ENCODE results near the gene FUOM. TPM values are rescaled to one million over a fixed set of nuclear protein-coding genes. Genes with fewer than 3 reads are reported as not detected.

FUOM gene
- total RNA-seq, 1 experiment from 2014 or later: 31.3 TPM

DNA sequence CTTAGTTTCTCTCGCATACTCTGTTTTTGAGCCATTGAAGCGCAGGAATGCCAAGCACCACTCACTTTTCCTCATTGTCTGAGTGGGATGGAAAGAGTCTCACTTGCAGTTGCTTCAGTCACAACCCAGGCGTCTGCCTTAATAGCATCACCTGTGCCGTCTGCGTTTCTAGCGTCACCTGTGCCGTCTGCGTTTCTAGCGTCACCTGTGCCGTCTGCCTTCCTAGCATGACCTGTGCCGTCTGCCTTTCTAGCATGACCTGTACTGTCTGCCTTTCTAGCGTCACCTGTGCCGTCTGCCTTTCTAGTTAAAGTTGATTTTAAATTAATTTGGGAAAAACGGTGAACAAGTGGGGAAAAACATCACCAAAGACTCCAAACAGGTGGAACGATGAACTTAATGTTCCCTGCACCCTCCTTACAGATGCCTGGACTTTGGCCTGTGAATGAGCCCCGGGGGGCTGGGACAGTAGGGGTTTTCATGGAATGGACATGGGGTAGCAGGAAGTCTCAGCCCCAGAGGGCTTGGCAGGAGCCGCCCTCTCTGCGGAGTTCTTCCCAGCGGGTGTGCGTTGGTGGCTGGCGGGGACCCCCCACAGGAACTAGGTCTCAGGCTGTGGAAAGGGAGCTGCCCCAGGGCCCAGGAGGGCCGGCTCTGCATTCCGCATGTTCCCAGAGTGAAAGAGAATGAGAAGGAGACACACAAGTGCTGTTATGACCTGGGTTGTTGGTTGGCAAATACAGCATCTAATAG is 45.6 kb downstream of the FUOM start:
- no peak for TF ChIP-seq CREM (CRISPR knock-in tag; IDR thresholded peaks at IDR 0.05)
- no peak for TF ChIP-seq SOX15 (CRISPR knock-in tag; IDR thresholded peaks at IDR 0.05)
- TF ChIP-seq, protein P1, sequence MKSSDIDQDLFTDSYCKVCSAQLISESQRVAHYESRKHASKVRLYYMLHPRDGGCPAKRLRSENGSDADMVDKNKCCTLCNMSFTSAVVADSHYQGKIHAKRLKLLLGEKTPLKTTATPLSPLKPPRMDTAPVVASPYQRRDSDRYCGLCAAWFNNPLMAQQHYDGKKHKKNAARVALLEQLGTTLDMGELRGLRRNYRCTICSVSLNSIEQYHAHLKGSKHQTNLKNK (CRISPR knock-in tag; IDR thresholded peaks at IDR 0.05): no peak
- no peak for TF ChIP-seq TCF7 (CRISPR knock-in tag; IDR thresholded peaks at IDR 0.05; ENCODE audit: low read depth)
- TF ChIP-seq, protein P2, sequence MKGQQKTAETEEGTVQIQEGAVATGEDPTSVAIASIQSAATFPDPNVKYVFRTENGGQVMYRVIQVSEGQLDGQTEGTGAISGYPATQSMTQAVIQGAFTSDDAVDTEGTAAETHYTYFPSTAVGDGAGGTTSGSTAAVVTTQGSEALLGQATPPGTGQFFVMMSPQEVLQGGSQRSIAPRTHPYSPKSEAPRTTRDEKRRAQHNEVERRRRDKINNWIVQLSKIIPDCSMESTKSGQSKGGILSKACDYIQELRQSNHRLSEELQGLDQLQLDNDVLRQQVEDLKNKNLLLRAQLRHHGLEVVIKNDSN (CRISPR knock-in tag; IDR thresholded peaks at IDR 0.05): no peak
- TF ChIP-seq, protein P3, sequence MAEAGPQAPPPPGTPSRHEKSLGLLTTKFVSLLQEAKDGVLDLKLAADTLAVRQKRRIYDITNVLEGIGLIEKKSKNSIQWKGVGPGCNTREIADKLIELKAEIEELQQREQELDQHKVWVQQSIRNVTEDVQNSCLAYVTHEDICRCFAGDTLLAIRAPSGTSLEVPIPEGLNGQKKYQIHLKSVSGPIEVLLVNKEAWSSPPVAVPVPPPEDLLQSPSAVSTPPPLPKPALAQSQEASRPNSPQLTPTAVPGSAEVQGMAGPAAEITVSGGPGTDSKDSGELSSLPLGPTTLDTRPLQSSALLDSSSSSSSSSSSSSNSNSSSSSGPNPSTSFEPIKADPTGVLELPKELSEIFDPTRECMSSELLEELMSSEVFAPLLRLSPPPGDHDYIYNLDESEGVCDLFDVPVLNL (CRISPR knock-in tag; IDR thresholded peaks at IDR 0.05; ENCODE audit: borderline replicate concordance, low read depth): no peak
- TF ChIP-seq TP53 (CRISPR knock-in tag; IDR thresholded peaks at IDR 0.05): no peak
- TF ChIP-seq, protein P4, sequence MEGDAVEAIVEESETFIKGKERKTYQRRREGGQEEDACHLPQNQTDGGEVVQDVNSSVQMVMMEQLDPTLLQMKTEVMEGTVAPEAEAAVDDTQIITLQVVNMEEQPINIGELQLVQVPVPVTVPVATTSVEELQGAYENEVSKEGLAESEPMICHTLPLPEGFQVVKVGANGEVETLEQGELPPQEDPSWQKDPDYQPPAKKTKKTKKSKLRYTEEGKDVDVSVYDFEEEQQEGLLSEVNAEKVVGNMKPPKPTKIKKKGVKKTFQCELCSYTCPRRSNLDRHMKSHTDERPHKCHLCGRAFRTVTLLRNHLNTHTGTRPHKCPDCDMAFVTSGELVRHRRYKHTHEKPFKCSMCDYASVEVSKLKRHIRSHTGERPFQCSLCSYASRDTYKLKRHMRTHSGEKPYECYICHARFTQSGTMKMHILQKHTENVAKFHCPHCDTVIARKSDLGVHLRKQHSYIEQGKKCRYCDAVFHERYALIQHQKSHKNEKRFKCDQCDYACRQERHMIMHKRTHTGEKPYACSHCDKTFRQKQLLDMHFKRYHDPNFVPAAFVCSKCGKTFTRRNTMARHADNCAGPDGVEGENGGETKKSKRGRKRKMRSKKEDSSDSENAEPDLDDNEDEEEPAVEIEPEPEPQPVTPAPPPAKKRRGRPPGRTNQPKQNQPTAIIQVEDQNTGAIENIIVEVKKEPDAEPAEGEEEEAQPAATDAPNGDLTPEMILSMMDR (IDR thresholded peaks at IDR 0.05): no peak
- TF ChIP-seq OVOL2 (CRISPR knock-in tag; IDR thresholded peaks at IDR 0.05; ENCODE audit: borderline replicate concordance): no peak
- TF ChIP-seq, protein P5, sequence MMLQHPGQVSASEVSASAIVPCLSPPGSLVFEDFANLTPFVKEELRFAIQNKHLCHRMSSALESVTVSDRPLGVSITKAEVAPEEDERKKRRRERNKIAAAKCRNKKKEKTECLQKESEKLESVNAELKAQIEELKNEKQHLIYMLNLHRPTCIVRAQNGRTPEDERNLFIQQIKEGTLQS (CRISPR knock-in tag; conservative IDR thresholded peaks at IDR 0.05): no peak
- TF ChIP-seq, protein P6, sequence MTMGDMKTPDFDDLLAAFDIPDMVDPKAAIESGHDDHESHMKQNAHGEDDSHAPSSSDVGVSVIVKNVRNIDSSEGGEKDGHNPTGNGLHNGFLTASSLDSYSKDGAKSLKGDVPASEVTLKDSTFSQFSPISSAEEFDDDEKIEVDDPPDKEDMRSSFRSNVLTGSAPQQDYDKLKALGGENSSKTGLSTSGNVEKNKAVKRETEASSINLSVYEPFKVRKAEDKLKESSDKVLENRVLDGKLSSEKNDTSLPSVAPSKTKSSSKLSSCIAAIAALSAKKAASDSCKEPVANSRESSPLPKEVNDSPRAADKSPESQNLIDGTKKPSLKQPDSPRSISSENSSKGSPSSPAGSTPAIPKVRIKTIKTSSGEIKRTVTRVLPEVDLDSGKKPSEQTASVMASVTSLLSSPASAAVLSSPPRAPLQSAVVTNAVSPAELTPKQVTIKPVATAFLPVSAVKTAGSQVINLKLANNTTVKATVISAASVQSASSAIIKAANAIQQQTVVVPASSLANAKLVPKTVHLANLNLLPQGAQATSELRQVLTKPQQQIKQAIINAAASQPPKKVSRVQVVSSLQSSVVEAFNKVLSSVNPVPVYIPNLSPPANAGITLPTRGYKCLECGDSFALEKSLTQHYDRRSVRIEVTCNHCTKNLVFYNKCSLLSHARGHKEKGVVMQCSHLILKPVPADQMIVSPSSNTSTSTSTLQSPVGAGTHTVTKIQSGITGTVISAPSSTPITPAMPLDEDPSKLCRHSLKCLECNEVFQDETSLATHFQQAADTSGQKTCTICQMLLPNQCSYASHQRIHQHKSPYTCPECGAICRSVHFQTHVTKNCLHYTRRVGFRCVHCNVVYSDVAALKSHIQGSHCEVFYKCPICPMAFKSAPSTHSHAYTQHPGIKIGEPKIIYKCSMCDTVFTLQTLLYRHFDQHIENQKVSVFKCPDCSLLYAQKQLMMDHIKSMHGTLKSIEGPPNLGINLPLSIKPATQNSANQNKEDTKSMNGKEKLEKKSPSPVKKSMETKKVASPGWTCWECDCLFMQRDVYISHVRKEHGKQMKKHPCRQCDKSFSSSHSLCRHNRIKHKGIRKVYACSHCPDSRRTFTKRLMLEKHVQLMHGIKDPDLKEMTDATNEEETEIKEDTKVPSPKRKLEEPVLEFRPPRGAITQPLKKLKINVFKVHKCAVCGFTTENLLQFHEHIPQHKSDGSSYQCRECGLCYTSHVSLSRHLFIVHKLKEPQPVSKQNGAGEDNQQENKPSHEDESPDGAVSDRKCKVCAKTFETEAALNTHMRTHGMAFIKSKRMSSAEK (CRISPR knock-in tag; IDR thresholded peaks at IDR 0.05; ENCODE audit: borderline replicate concordance): no peak
- POLR2A ChIA-PET: no interaction called here
- peaks cover 3% of the 10 kb centered on the region; the same call in 1 of the 2 replicates for H3K27me3 Mint-ChIP-seq (ENCODE audit: low read depth)
- no peak for ATAC-seq
- peaks cover 11% of the 10 kb centered on the region for H3K4me1 Mint-ChIP-seq
- no peak overlapping the region for H3K27ac Mint-ChIP-seq
- peaks cover 18% of the 10 kb centered on the region for H3K36me3 Mint-ChIP-seq
- DNase-seq (ENCODE audit: low spot score): no peak
- H3K9me3 Mint-ChIP-seq: no peaks in the 10 kb centered on the region; the same call in 1 of the 2 replicates
- CTCF ChIA-PET: no interaction called here
- no peak overlapping the region for H3K4me3 Mint-ChIP-seq

DNA sequence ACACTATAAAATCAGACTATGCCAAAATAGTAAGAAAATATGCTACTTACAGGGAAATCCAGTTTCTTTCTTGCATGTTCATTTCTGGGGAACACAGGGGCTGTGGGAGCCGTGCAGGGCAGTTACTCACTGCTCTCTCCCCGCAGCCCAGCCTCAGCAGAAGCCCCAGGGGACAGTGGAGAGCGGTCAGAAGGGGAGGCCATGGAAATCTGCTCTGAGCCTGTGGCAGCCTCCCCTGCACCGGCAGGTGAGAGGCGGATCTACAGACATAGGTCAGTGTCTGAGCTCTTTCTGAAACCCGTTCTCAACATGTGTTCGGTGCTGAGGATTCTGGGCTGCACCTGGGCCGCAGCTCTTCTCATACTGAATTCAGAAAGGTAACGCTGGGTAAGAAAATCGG is 46.2 kb downstream of the FUOM start:
- no peak for ATAC-seq
- POLR2A ChIA-PET: no interaction called here
- peaks cover 18% of the 10 kb centered on the region for H3K36me3 Mint-ChIP-seq
- H3K27ac Mint-ChIP-seq: no peak overlapping the region
- peaks cover 15% of the 10 kb centered on the region for H3K4me1 Mint-ChIP-seq
- peaks cover 3% of the 10 kb centered on the region; the same call in 1 of the 2 replicates for H3K27me3 Mint-ChIP-seq (ENCODE audit: low read depth)
- no peaks in the 10 kb centered on the region; the same call in 1 of the 2 replicates for H3K9me3 Mint-ChIP-seq
- H3K4me3 Mint-ChIP-seq: no peak overlapping the region
- DNase-seq (ENCODE audit: low spot score): no peak
- CTCF ChIA-PET: interaction anchor here (0.6 kb wide), 1 partner anchor 29 kb away, joined by 4 read pairs; no protein-coding TSS in a partner anchor
- TF ChIP-seq NR2C2 (CRISPR knock-in tag; IDR thresholded peaks at IDR 0.05) (no peak), GABPB1 (CRISPR knock-in tag; IDR thresholded peaks at IDR 0.05) (no peak)
- TF ChIP-seq, protein P7, sequence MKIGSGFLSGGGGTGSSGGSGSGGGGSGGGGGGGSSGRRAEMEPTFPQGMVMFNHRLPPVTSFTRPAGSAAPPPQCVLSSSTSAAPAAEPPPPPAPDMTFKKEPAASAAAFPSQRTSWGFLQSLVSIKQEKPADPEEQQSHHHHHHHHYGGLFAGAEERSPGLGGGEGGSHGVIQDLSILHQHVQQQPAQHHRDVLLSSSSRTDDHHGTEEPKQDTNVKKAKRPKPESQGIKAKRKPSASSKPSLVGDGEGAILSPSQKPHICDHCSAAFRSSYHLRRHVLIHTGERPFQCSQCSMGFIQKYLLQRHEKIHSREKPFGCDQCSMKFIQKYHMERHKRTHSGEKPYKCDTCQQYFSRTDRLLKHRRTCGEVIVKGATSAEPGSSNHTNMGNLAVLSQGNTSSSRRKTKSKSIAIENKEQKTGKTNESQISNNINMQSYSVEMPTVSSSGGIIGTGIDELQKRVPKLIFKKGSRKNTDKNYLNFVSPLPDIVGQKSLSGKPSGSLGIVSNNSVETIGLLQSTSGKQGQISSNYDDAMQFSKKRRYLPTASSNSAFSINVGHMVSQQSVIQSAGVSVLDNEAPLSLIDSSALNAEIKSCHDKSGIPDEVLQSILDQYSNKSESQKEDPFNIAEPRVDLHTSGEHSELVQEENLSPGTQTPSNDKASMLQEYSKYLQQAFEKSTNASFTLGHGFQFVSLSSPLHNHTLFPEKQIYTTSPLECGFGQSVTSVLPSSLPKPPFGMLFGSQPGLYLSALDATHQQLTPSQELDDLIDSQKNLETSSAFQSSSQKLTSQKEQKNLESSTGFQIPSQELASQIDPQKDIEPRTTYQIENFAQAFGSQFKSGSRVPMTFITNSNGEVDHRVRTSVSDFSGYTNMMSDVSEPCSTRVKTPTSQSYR (CRISPR knock-in tag; IDR thresholded peaks at IDR 0.05): no peak
- TF ChIP-seq, protein P8, sequence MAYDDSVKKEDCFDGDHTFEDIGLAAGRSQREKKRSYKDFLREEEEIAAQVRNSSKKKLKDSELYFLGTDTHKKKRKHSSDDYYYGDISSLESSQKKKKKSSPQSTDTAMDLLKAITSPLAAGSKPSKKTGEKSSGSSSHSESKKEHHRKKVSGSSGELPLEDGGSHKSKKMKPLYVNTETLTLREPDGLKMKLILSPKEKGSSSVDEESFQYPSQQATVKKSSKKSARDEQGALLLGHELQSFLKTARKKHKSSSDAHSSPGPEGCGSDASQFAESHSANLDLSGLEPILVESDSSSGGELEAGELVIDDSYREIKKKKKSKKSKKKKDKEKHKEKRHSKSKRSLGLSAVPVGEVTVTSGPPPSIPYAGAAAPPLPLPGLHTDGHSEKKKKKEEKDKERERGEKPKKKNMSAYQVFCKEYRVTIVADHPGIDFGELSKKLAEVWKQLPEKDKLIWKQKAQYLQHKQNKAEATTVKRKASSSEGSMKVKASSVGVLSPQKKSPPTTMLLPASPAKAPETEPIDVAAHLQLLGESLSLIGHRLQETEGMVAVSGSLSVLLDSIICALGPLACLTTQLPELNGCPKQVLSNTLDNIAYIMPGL (CRISPR knock-in tag; IDR thresholded peaks at IDR 0.05): no peak
- TF ChIP-seq, protein P9, sequence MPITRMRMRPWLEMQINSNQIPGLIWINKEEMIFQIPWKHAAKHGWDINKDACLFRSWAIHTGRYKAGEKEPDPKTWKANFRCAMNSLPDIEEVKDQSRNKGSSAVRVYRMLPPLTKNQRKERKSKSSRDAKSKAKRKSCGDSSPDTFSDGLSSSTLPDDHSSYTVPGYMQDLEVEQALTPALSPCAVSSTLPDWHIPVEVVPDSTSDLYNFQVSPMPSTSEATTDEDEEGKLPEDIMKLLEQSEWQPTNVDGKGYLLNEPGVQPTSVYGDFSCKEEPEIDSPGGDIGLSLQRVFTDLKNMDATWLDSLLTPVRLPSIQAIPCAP (CRISPR knock-in tag; IDR thresholded peaks at IDR 0.05): no peak
- TF ChIP-seq, protein P10, sequence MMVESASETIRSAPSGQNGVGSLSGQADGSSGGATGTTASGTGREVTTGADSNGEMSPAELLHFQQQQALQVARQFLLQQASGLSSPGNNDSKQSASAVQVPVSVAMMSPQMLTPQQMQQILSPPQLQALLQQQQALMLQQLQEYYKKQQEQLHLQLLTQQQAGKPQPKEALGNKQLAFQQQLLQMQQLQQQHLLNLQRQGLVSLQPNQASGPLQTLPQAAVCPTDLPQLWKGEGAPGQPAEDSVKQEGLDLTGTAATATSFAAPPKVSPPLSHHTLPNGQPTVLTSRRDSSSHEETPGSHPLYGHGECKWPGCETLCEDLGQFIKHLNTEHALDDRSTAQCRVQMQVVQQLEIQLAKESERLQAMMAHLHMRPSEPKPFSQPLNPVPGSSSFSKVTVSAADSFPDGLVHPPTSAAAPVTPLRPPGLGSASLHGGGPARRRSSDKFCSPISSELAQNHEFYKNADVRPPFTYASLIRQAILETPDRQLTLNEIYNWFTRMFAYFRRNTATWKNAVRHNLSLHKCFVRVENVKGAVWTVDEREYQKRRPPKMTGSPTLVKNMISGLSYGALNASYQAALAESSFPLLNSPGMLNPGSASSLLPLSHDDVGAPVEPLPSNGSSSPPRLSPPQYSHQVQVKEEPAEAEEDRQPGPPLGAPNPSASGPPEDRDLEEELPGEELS (CRISPR knock-in tag; IDR thresholded peaks at IDR 0.05): no peak

Measured in WTC11 (cell line).